Mucosa of rectum (tissue), 2 donors: ENCODE results near the gene DNAH10.

Experiments used
- H3K27ac ChIP-seq, 2 donors: one replicate each; pipeline ENCODE4 v1.7.0; 2013; ENCODE audit warnings: inconsistent platforms in 2 of 2, low read depth in 2 of 2, low read length in 2 of 2
- H3K27me3 ChIP-seq, 2 donors: one replicate each; pipeline ENCODE4 v1.7.0; 2013; ENCODE audit warnings: low read length in 2 of 2; ENCODE audit not compliant: control insufficient read depth in 2 of 2, insufficient read depth in 2 of 2
- H3K36me3 ChIP-seq, 2 donors: one replicate each; pipeline ENCODE4 v1.7.0; 2013; ENCODE audit warnings: low read length in 2 of 2; ENCODE audit not compliant: control insufficient read depth in 2 of 2, insufficient read depth in 2 of 2
- H3K4me1 ChIP-seq, 2 donors: one replicate each; pipeline ENCODE4 v1.7.0; 2013; ENCODE audit warnings: low read length in 2 of 2, mild to moderate bottlenecking in 1 of 2; ENCODE audit not compliant: control insufficient read depth in 2 of 2, insufficient read depth in 2 of 2
- H3K4me3 ChIP-seq, 2 donors: one replicate each; pipeline ENCODE4 v1.7.0; 2013; ENCODE audit warnings: low read length in 2 of 2
- H3K9ac ChIP-seq, 2 donors: one replicate each; pipeline ENCODE4 v1.7.0; 2013; ENCODE audit warnings: low read length in 2 of 2, low read depth in 1 of 2, mild to moderate bottlenecking in 1 of 2
- H3K9me3 ChIP-seq, 2 donors: one replicate each; pipeline ENCODE4 v1.7.0; 2013; ENCODE audit warnings: low read length in 2 of 2; ENCODE audit not compliant: control insufficient read depth in 2 of 2
- donor health status: healthy.
- donor health status: Normal muscosa, but diverticular disease.

Gene DNAH10, protein sequence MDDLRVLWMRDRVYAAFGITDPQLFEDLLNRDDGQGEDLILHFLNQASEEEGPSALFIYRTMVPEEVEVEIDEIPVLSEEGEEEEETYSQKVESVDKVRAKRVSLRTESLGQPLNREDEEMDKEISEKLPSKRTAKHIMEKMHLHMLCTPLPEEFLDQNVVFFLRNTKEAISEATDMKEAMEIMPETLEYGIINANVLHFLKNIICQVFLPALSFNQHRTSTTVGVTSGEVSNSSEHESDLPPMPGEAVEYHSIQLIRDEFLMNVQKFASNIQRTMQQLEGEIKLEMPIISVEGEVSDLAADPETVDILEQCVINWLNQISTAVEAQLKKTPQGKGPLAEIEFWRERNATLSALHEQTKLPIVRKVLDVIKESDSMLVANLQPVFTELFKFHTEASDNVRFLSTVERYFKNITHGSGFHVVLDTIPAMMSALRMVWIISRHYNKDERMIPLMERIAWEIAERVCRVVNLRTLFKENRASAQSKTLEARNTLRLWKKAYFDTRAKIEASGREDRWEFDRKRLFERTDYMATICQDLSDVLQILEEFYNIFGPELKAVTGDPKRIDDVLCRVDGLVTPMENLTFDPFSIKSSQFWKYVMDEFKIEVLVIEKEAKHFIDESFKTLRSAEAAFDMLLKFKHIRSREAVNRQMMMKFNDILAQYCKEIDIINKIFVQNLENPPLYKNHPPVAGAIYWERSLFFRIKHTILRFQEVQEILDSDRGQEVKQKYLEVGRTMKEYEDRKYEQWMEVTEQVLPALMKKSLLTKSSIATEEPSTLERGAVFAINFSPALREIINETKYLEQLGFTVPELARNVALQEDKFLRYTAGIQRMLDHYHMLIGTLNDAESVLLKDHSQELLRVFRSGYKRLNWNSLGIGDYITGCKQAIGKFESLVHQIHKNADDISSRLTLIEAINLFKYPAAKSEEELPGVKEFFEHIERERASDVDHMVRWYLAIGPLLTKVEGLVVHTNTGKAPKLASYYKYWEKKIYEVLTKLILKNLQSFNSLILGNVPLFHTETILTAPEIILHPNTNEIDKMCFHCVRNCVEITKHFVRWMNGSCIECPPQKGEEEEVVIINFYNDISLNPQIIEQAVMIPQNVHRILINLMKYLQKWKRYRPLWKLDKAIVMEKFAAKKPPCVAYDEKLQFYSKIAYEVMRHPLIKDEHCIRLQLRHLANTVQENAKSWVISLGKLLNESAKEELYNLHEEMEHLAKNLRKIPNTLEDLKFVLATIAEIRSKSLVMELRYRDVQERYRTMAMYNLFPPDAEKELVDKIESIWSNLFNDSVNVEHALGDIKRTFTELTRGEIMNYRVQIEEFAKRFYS (N-terminal part only)

DNA sequence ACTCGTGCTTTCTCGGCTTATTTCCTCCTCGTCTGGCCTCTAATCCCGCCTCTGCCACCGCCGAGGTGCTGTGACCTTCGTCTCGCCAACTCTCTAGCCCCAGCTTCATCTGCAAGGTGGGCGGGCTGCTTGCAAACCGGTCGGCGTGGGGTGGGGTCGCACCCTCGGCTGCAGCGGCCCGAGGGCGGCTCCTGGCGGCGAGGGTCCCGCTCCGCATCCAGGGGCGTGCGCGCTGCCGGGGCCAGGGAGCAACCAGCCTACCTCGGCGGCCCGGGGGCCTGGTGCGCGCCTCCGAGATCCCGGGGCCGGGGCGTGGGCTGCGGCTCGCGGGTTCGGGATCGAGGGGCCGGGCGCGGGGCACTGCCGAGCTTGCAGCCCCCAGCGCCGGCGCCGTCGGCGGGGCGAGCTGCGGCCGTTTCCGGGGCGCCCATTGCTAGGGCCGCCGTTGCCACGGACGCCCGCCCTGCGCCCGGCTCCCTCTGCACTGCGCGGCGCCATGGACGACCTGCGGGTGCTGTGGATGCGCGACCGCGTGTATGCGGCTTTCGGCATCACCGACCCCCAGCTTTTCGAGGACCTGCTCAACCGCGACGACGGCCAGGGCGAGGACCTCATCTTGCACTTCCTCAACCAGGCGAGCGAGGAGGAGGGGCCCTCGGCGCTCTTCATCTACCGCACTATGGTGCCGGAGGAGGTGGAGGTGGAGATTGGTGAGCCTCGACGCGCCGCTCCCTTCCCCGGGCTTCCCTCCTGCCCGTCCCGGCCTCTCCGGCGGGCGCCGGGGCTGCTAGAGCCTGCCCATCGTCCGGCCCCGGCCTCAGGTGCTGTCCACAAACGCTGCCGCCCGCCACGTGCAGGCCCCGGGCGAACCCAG is at the start of gene DNAH10:
Gene DNAH10 (plus strand): TSS at position 461 of the 874 bp plus-strand sequence. CDS start 36 bp downstream, at position 497.
- Histone ChIP-seq H3K9me3 (no peaks in the 10 kb centered on the region), H3K27ac (no peak within 1 kb of the TSS), H3K27me3 (peaks cover 0 to 2% of the 10 kb centered on the region in 2 donors), H3K36me3 (peaks cover 0 to 10% of the 10 kb centered on the region in 2 donors), H3K9ac (peak within 1 kb of the TSS in 1 of 2 donors; percentile 43), H3K4me3 (peak within 1 kb of the TSS; percentile 64 to 67), H3K4me1 (peaks cover 8 to 9% of the 10 kb centered on the region in 2 donors)

DNA sequence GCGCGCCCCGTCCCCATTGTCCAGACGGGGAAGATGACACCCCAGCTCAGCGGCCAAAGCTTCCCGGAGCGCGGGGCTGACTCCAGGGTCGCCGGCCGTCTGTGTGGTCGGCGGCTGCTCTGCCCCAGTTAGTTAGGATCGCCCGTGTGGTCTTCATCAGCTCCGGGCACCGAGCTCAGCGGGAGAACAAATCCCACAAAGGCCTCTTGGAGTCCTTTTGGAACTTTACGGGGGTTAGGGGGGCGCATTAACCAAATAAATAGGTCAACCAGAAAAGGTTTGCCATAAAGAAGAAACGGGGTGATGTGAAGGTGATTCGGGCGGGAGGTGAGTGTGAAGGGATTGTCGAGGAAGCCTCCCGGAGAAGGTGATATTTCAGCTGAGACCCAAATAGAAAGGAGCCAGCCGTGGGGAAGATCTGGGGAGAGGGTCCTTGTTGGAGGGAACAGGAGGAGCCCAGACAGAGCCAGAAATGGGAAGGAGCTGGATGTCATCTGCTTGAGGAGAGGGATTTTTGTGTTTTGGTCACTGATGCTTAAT is 49.3 kb upstream of the DNAH10 start:
- H3K9me3 ChIP-seq, result no peaks in the 10 kb centered on the region
- H3K36me3 ChIP-seq, result peaks cover 0 to 3% of the 10 kb centered on the region in 2 donors
- H3K4me3 ChIP-seq, result peak overlapping the region; percentile 69 to 94
- H3K27ac ChIP-seq, result peak overlapping the region; percentile 63 to 80
- H3K27me3 ChIP-seq, result no peaks in the 10 kb centered on the region
- H3K9ac ChIP-seq, result peak overlapping the region; percentile 72 to 87
- peaks cover 12 to 20% of the 10 kb centered on the region in 2 donors for H3K4me1 ChIP-seq

- Histone ChIP-seq H3K4me3 (peak overlapping the region; percentile 69 to 94), H3K36me3 (peaks cover 0 to 3% of the 10 kb centered on the region in 2 donors), H3K9ac (peak overlapping the region; percentile 72 to 87), H3K4me1 (peaks cover 12 to 20% of the 10 kb centered on the region in 2 donors), H3K9me3 (no peaks in the 10 kb centered on the region), H3K27ac (peak overlapping the region; percentile 63 to 80), H3K27me3 (no peaks in the 10 kb centered on the region)
Measured at GRCh38 chr12:123713398-123713797, 48.7 kb upstream of the DNAH10 start.

- Histone ChIP-seq H3K4me3 (peak overlapping the region; percentile 69 to 94), H3K4me1 (peaks cover 12 to 20% of the 10 kb centered on the region in 2 donors), H3K9ac (peak overlapping the region; percentile 56 to 87), H3K27ac (peak overlapping the region; percentile 63 to 80), H3K27me3 (no peaks in the 10 kb centered on the region), H3K9me3 (no peaks in the 10 kb centered on the region), H3K36me3 (peaks cover 0 to 5% of the 10 kb centered on the region in 2 donors)
Measured at GRCh38 chr12:123713823-123714585, 48.1 kb upstream of the DNAH10 start.

DNA sequence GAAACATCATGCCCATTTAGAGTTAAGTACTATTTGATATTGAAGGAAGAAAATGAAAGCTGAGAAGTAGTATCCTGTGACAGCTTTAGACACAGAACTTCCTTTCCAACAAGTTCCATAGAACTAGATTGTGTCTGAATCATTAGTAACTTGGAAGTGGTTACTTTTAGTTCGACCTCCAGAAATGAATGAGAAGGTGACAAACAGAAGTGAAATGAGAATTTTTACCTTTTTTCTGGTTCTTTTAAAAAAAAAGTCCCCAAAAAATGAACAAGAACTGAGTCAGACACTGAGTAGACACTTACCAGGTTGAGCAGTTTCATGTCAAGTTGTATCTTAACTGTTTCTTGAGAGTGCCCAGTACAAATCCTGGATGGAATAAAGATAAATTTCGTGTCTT is 46.9 kb upstream of the DNAH10 start:
- no peaks in the 10 kb centered on the region for H3K9me3 ChIP-seq
- no peak overlapping the region for H3K27ac ChIP-seq
- H3K4me3 ChIP-seq, result no peak overlapping the region
- no peaks in the 10 kb centered on the region for H3K27me3 ChIP-seq
- H3K4me1 ChIP-seq, result peaks cover 15 to 20% of the 10 kb centered on the region in 2 donors
- H3K9ac ChIP-seq, result no peak overlapping the region
- peaks cover 0 to 9% of the 10 kb centered on the region in 2 donors for H3K36me3 ChIP-seq

DNA sequence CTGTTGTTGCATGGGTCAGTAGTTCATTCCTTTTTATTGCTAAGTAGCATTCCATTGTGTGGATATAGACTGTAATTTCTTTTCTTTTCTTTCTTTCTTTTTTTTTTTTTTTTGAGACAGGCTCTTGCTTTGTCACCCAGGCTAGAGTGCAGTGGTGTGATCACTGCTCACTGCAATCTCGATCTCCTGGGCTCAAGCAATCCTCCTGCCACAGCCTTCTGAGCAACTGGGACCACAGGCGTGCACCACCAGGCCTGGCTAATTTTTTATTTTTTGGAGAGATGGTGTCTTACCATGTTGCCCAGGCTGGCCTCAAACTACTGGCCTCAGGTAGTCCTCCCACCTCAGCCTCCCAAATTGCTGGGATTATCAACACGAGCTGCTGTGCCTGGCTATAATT is 44.8 kb upstream of the DNAH10 start:
- Histone ChIP-seq H3K27ac (no peak overlapping the region), H3K4me1 (peaks cover 15 to 17% of the 10 kb centered on the region in 2 donors), H3K4me3 (no peak overlapping the region), H3K9ac (no peak overlapping the region), H3K27me3 (no peaks in the 10 kb centered on the region), H3K9me3 (no peaks in the 10 kb centered on the region), H3K36me3 (peaks cover 9 to 21% of the 10 kb centered on the region in 2 donors)

DNA sequence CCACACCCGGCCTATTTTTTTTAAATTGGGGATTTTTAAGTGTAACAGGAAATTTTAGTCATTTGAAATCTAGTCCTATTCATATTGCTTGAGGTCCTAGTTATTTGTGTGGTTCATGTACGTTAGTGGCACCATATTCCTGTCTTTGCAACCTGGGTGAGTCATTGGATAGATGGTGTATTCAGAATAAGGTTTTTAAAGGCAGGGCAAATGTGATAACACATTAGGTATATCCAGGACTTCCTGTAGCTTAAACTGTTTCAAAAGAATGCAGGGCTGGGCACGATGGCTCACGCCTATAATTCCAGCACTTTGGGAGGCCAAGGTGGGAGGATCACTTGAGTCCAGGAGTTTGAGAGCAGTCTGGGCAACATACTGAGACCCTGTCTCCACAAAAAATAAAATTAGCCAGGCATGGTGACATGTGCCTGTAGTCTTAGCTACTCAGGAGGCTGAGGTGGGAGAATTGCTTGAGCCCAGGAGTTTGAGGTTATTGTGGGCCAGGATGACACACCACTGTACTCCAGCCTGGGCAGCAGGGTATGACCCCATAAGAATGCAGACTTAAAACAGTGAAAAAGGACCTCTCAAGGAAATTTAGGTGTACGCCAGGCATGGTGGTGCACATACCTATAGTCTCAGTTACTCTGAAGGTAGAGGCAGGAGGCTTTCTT is 41.8 kb upstream of the DNAH10 start:
- Histone ChIP-seq H3K27me3 (no peaks in the 10 kb centered on the region), H3K27ac (no peak overlapping the region), H3K9me3 (no peaks in the 10 kb centered on the region), H3K36me3 (peaks cover 16 to 31% of the 10 kb centered on the region in 2 donors), H3K4me3 (no peak overlapping the region), H3K4me1 (peaks cover 0 to 3% of the 10 kb centered on the region in 2 donors), H3K9ac (no peak overlapping the region)

- H3K4me3 ChIP-seq, result no peak overlapping the region
- H3K27ac ChIP-seq, result no peak overlapping the region
- no peaks in the 10 kb centered on the region for H3K27me3 ChIP-seq
- peaks cover 20 to 39% of the 10 kb centered on the region in 2 donors for H3K36me3 ChIP-seq
- H3K9ac ChIP-seq, result no peak overlapping the region
- peaks cover 0 to 3% of the 10 kb centered on the region in 2 donors for H3K4me1 ChIP-seq
- H3K9me3 ChIP-seq, result no peaks in the 10 kb centered on the region
Measured at GRCh38 chr12:123721245-123721644, 40.9 kb upstream of the DNAH10 start.
